Endodermal cell (in vitro differentiated cells): Measurements from ENCODE around the gene TMEM132A. TPM values are rescaled to one million over a fixed set of nuclear protein-coding genes. Genes with fewer than 3 reads are reported as not detected.

Experiments
- DNase-seq: peaks from one replicate; pipeline ENCODE4 v3.0.0-alpha.2; 2017
- H3K27ac ChIP-seq: 2 replicates; pipeline ENCODE4 v1.5.1; 2013; ENCODE audit warnings: mild to moderate bottlenecking, low read depth, low read length, moderate library complexity
- H3K27me3 ChIP-seq: 2 replicates; pipeline ENCODE4 v1.6.1; 2013; ENCODE audit warnings: mild to moderate bottlenecking, low read length, moderate library complexity; ENCODE audit not compliant: insufficient read depth, control insufficient read depth, poor library complexity, severe bottlenecking
- H3K36me3 ChIP-seq: 2 replicates; pipeline ENCODE4 v1.7.0; 2013; ENCODE audit warnings: mild to moderate bottlenecking, low read length, moderate library complexity; ENCODE audit not compliant: control insufficient read depth, insufficient read depth
- H3K4me1 ChIP-seq: one replicate; pipeline ENCODE4 v1.7.0; 2013; ENCODE audit warnings: low read length; ENCODE audit not compliant: control insufficient read depth, insufficient read depth
- H3K4me3 ChIP-seq: 2 replicates; pipeline ENCODE4 v1.5.1; 2013; ENCODE audit warnings: mild to moderate bottlenecking, low read length, moderate library complexity
- H3K9ac ChIP-seq: 2 replicates; pipeline ENCODE4 v1.6.1; 2013; ENCODE audit warnings: mild to moderate bottlenecking, low read length, moderate library complexity; ENCODE audit not compliant: poor library complexity, severe bottlenecking; ENCODE audit errors: extremely low read depth
- H3K9me3 ChIP-seq: 2 replicates; pipeline ENCODE4 v1.6.1; 2013; ENCODE audit warnings: mild to moderate bottlenecking, low read length, moderate library complexity; ENCODE audit not compliant: control insufficient read depth
- H3K27ac Mint-ChIP-seq: 2 replicates; pipeline ENCODE4 v1.8.0; 2020; ENCODE audit warnings: mixed read lengths
- H3K27me3 Mint-ChIP-seq: 2 replicates; pipeline ENCODE4 v1.8.0; 2021; ENCODE audit warnings: mild to moderate bottlenecking, mixed read lengths; ENCODE audit not compliant: insufficient read depth
- H3K36me3 Mint-ChIP-seq: 2 replicates; pipeline ENCODE4 v1.8.0; 2020; ENCODE audit warnings: low read depth, mixed read lengths
- H3K4me1 Mint-ChIP-seq: 2 replicates; pipeline ENCODE4 v1.8.0; 2020; ENCODE audit warnings: mixed read lengths
- H3K4me3 Mint-ChIP-seq: 2 replicates; pipeline ENCODE4 v1.8.0; 2020; ENCODE audit warnings: mild to moderate bottlenecking, moderate library complexity, mixed read lengths
- H3K9me3 Mint-ChIP-seq: 2 replicates; pipeline ENCODE4 v1.8.0; 2020; ENCODE audit warnings: mild to moderate bottlenecking, mixed read lengths
- WGBS, 2 experiments: methylation state at CpG; one replicate each; pipeline versions ENCODE4 v1.1.5 to v1.1.7; 2013; ENCODE audit warnings: missing lambda C conversion rate in 2 of 2, mixed read lengths in 1 of 2; ENCODE audit not compliant: insufficient coverage in 1 of 2, insufficient read length in 1 of 2; 5-methylcytosine and 5-hydroxymethylcytosine counted together
- total RNA-seq, 2 donors: library from RNA; stranded (reverse); fragmentation: NEBNext Ultra II Directional in 1 of 2; extraction: Animal tissue kit (Norgen Biotek cat#: 25700) in 1 of 2; gene quantifications; 2 replicates in 1 of 2; 3 replicates in 1 of 2; pipeline ENCODE4 v1.2.1, GENCODE V29; 2021
- TF ChIP-seq, protein P1 (sequence below): fragments of 200-600 bp; sonication (generic); conservative IDR thresholded peaks from 2 replicates; pipeline ENCODE4 v1.5.0; 2021; ENCODE audit warnings: antibody characterized with exemption, mild to moderate bottlenecking

Gene TMEM132A
- total RNA-seq, 2 donors from 2014 or later = 135 to 140 TPM

DNA sequence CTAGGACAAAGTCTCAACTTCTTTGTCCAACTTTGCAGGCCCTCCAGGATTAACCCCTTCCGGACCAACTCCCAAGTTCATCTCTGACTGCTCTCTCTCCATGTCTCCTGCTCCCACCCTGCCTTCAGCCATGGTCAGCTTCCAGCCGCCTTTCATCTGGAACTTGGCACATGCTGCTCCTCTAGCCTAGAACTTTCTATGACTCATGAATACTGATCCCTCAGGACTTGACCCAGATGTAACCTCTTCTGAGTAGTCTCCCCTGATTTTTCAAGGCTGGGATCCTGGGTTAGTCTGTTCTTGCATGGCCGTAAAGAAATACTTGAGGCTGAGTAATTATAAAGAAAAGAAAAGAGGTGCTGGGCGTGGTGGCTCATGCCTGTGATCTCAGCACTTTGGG, 32.9 kb downstream of the TMEM132A start:
- H3K27me3 ChIP-seq = peaks cover 41% of the 10 kb centered on the region
- Mint-ChIP-seq H3K27ac (no peak overlapping the region), H3K27me3 (peaks cover 59% of the 10 kb centered on the region), H3K9me3 (no peaks in the 10 kb centered on the region), H3K4me3 (no peak overlapping the region), H3K4me1 (no peaks in the 10 kb centered on the region), H3K36me3 (no peaks in the 10 kb centered on the region)
- no peaks in the 10 kb centered on the region for H3K9me3 ChIP-seq
- TF ChIP-seq, protein P1, sequence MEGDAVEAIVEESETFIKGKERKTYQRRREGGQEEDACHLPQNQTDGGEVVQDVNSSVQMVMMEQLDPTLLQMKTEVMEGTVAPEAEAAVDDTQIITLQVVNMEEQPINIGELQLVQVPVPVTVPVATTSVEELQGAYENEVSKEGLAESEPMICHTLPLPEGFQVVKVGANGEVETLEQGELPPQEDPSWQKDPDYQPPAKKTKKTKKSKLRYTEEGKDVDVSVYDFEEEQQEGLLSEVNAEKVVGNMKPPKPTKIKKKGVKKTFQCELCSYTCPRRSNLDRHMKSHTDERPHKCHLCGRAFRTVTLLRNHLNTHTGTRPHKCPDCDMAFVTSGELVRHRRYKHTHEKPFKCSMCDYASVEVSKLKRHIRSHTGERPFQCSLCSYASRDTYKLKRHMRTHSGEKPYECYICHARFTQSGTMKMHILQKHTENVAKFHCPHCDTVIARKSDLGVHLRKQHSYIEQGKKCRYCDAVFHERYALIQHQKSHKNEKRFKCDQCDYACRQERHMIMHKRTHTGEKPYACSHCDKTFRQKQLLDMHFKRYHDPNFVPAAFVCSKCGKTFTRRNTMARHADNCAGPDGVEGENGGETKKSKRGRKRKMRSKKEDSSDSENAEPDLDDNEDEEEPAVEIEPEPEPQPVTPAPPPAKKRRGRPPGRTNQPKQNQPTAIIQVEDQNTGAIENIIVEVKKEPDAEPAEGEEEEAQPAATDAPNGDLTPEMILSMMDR = no peak
- no peaks in the 10 kb centered on the region for H3K4me1 ChIP-seq
- H3K36me3 ChIP-seq = no peaks in the 10 kb centered on the region
- H3K27ac ChIP-seq = no peak overlapping the region
- WGBS, 2 experiments = 89 to 97% methylated on average over 4 of the region's 4 CpGs
- no peak overlapping the region for H3K9ac ChIP-seq
- no peak overlapping the region for H3K4me3 ChIP-seq
- DNase-seq = no peak

- Histone ChIP-seq H3K9ac (no peak overlapping the region), H3K27me3 (peaks cover 25% of the 10 kb centered on the region), H3K36me3 (no peaks in the 10 kb centered on the region), H3K9me3 (no peaks in the 10 kb centered on the region), H3K4me3 (no peak overlapping the region), H3K27ac (no peak overlapping the region), H3K4me1 (no peaks in the 10 kb centered on the region)
- TF ChIP-seq, protein P1 = no peak
- H3K9me3 Mint-ChIP-seq = no peaks in the 10 kb centered on the region
- H3K36me3 Mint-ChIP-seq = no peaks in the 10 kb centered on the region
- peaks cover 45% of the 10 kb centered on the region for H3K27me3 Mint-ChIP-seq
- WGBS, 2 experiments = 80 to 92% methylated on average over 5 to 6 of the region's 6 CpGs
- no peaks in the 10 kb centered on the region for H3K4me1 Mint-ChIP-seq
- no peak overlapping the region for H3K27ac Mint-ChIP-seq
- no peak for DNase-seq
- H3K4me3 Mint-ChIP-seq = no peak overlapping the region
These were observed 35.2 kb downstream of the TMEM132A start for GRCh38 chr11:60959431-60959830.

DNA sequence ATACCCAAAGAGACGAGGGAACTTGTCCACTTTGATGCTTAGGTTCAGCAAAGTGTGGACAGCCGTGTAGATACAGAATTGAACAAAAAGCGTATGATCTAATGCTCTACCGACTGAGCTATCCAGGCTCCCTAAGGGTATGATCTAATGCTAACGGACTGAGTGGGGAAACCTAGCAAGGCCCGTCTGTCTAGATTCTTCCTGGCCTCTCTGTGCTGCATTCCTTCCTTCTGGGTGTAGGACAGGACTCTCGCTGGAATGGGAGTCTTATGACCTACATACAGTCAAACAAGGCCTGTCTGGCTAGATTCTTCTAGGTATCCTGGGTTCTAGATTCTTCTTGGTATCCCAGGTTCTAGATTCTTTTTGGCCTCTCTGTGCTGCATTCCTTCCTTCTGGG, 36.1 kb downstream of the TMEM132A start:
- H3K27me3 ChIP-seq = peaks cover 25% of the 10 kb centered on the region
- H3K27me3 Mint-ChIP-seq = peaks cover 45% of the 10 kb centered on the region
- H3K4me1 ChIP-seq = no peaks in the 10 kb centered on the region
- no peaks in the 10 kb centered on the region for H3K9me3 ChIP-seq
- no peak overlapping the region for H3K27ac ChIP-seq
- no peaks in the 10 kb centered on the region for H3K36me3 ChIP-seq
- H3K9me3 Mint-ChIP-seq = no peaks in the 10 kb centered on the region
- no peak overlapping the region for H3K9ac ChIP-seq
- DNase-seq = no peak
- no peak overlapping the region for H3K27ac Mint-ChIP-seq
- no peak overlapping the region for H3K4me3 ChIP-seq
- H3K36me3 Mint-ChIP-seq = no peaks in the 10 kb centered on the region
- TF ChIP-seq, protein P1 = no peak
- H3K4me1 Mint-ChIP-seq = no peaks in the 10 kb centered on the region
- WGBS, 2 experiments = 86 to 90% methylated on average over 7 of the region's 7 CpGs
- no peak overlapping the region for H3K4me3 Mint-ChIP-seq
